ENCODE measurements around the gene TTC7B.

TTC7B gene

DNA sequence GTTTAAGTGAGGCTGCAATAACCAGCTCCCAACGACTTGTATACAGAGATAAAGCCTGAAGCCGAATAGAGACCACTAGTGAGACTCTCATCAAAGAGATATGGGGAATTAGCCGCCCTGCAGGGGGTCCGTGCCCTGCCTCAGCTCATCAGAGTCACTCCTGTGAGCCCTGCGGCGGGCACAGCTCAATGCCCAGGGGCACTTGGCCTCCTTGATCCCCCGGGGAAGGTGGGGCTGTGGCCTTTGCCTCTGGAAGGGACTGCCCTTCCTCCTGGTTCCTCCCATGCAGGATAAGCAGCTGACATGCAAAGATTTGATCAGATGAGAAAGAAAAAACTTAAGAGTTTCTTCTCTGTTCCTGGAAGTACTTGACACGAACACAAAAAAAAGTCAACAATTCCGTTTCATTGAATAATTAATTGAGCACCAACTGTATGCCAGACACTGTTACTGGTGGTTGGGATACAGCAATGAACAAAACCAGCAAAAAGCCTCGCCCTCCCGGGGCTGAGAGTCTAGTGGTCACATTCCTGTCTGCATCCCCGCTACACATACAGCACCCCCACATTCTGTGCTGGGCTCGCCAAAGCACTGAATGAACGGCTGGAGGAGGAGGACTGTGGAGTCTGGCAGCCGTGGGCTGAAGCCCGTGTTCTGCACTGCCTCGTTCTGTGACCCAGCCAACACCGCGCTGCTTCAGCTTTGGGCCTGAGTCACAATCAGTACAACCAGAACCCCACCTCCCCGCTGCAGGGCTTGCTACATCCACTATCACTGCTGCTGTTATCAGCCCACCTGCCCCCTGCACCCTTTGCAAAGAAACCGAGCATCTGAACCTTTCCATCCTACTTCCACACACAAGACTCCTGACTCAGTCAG lies 10.3 kb downstream of the TTC7B start:
- no peak for DNase-seq (ENCODE audit: low read depth in 2 of 2)

DNA sequence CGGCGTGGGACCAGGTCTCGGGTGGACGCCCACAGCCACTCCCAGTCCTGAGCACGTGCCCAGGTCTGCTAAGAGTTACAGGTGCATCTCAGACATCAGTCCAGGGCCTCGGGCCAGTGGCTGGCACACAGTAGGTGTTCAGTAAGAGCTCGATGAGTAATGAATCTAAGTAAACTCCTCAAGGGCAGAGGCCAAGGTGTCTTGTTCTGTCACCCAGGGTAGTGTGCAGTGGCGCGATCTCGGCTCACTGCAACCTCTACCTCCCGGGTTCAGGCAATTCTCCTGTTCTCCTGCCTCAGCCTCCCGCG lies 11.2 kb downstream of the TTC7B start:
- no peak for DNase-seq (ENCODE audit: low read depth in 2 of 2)

DNA sequence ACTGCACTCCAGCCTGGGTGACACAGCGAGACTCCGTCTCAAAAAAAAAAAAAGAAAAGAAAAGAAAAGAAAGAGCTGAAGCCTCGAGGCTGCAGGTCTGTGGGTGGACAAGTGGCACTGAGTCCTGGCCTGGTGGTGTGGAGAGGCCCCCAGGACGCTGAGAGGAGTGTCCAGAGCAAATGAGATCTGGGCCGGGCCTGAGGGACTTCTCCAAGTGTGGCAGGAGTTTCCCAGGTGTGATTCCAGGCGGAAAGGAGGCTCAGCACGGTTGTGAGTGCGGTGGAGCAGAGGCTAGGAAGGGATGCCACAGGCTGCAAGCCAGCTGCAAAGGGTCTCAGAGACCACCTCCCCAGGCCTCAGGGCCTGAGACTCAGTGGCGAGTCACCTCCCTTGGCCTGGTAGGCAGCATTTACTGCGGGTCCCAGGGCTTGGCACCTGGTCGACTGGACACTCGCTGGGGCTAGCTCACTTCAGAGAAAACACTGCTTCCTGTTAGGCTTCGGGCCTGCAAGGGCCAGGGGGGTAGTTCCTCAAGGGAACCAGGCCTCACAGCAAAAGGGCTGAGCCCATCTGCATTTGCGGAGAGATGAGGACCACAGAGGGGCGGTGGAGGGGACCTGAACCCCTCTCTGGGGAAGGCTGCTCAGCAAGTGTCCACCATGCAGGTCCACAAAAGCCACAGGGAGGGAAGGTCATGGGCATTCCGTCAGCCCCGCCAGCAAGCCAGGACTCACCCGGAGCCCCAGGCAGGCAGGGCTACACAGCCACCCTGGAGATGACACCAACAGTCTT lies 11.7 kb downstream of the TTC7B start:
- DNase-seq (ENCODE audit: low read depth in 2 of 2): no peak

DNA sequence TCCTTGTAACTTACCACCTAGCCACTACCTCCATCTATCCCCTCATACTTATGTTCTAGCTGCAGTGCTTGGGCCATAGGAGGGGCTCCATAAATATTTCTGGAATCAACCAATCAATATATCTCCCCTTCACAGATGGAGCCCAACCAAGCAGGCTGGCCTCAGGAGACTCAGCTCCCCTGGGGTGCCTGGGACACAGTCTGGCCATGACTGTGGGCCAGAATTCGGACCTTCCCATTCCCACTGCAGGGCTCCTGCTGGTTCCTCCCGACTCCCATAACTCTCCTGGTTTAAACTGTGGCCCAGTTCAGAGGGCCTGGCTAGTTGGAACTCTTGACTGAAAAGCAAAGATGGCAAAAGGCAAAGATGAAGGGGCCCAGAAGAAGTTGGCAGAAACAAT lies 13.0 kb downstream of the TTC7B start:
- DNase-seq (ENCODE audit: low read depth in 2 of 2): no peak

DNA sequence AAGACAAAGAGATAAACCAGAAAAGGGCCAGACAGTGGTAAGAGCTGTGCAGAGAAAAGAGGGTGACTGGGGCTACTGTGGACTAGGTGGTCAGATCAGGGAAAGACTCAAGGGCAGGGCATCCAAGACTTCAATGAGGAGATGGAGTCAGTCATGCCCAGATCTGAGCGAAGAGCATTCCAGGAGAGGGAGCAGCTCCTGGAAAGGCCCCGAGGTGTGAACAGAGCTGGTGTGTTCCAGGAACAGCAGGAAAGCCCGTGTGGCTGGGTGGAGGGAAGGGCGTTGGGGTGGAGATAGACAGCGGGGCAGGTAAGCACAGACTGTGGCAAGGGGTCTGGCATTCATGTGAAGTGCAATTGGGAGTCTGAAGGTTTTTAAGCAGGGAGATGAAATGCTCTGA lies 16.8 kb downstream of the TTC7B start:
- DNase-seq (ENCODE audit: low read depth in 2 of 2): no peak

DNA sequence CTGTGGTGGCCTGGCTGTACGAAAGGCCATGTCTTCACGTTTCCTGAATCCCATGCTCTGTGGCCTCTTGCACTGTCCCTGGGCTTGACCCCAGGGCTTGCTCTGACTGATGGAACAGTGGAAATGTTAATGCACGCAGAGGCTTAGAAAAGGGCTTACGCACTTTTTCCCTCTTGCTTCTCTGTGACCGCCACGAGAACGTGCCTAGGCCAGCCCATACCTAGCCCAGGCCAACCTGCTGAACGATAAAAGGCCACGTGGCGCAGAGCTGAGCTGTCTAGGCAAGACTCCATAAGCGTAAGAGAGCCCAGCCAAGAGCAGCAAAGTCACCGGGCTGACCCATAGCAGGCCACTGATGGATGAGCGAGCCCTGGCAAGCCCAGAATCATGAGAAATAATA lies 18.3 kb downstream of the TTC7B start:
- DNase-seq (ENCODE audit: low read depth in 2 of 2): no peak

DNA sequence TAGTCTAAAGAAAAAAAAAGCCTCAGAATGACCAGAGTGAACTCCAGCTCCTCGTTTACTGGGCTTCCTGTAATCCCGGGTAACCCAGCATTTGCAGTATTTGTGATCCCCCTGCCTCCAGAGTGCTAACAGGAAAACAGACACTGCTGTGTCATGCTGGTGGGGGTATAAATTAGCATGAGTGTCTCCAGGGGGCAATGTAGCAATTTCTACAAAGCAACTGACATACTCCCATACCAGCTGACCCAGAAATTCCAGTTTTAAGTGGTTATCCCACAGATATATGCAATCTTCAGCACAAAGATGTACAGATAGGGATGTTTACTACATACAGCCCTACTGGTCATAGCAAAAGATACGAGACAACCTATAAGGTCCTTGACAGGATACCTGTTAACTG lies 18.8 kb downstream of the TTC7B start:
- DNase-seq (ENCODE audit: low read depth in 2 of 2): no peak

DNA sequence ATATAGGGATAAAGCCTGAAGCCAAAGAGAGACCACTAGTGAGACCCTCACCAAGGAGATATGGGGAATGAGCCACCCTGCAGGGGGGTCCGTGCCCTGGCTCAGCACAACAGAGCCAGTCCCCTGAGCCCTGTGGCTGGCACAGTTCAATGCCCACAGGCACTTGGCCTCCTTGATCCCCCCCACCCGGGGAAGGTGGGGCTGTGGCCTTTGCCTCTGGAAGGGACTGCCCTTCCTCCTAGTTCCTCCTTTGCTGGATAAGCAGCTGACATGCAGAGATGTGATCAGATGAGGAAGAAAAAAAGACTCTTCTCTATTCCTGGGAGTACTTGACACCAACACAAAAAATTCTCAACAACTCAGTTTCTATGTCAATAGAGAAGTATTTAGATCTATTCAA lies 19.9 kb downstream of the TTC7B start:
- DNase-seq (ENCODE audit: low read depth in 2 of 2): no peak

DNA sequence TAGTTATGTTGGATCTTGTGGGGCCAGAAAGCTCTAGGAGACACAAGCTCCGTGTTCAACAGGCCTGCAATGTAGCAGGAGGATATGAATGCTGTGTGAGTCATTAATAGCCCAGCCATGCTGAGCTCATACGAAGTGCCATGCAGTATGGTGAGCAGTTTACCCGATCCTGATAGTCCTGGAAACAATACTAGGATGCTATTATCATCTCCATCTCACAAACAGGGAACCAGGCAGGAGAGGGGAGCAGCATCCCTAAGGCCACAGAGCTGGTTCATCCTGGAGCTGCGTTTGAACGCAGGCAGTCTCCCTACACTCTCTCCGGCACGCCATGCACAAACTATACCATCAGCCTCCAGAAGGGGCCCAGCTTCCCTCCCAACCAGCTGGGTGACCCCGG lies 20.5 kb downstream of the TTC7B start:
- DNase-seq (ENCODE audit: low read depth in 2 of 2): no peak

DNA sequence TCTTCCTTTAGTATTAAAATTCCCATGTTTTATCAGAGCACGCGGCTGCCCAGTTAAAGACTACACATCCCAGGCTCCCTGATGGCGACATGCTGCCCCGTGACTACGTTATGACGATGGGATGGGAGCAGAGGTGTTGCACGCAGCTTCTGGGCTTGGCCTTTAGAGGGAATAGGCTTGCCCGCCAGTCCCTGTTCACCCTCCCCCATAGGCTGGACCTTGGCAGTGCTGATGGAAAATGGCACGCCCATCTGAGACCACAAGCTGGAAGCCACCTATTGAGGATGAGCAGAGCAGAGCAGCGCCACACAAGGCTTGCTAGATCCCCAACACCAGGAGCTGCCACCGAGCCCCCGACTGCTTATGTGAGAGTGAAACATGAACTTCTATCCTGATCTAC lies 24.7 kb downstream of the TTC7B start:
- no peak for DNase-seq (ENCODE audit: low read depth in 2 of 2)

DNA sequence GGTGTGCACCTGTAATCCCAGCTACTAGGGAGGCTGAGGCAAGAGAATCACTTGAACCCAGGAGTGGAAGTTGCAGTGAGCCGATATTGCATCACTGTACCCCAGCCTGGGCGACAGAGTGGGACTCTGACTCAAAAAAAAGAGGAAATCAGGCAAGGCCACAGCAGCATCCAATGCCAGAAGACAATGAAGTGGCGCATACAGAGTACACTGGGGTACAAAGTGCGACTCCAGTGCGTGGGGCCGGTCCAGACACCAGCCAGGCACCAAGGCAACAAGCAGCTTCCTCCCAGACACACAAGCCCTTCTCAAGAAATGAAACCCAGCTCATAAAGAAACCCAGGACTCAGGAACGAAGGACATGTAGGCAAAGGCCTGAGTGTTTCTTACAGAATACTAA lies 28.2 kb downstream of the TTC7B start:
- DNase-seq (ENCODE audit: low read depth in 2 of 2): no peak

DNA sequence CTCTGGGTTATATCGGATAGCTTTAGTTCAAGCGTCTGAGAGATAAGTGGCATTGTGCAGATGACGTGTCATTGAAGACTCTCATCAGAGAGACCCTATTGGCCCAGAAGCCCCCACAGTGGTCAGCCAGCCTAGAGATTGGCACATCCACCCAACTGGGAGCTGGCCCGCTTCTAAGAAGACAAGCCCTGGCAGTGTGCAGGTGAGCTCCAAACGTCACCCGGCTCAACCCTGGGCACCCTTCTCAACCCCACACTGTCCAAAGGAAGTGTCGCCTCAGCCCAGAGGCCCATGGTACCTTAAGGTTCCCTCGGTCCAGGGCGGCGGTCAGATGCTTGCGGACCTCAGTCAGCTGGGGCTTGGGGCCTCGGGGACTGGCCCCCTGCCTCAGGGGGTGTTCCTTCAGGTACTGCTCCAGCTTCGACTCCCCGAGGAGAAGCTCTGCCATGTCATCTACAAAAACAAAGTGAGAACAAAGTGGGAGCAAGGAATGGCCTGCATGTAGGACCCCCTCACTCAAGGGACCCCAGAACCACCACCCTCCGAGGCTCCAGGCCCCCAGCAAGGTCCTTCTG lies 30.3 kb downstream of the TTC7B start:
- no peak for DNase-seq (ENCODE audit: low read depth in 2 of 2)

DNA sequence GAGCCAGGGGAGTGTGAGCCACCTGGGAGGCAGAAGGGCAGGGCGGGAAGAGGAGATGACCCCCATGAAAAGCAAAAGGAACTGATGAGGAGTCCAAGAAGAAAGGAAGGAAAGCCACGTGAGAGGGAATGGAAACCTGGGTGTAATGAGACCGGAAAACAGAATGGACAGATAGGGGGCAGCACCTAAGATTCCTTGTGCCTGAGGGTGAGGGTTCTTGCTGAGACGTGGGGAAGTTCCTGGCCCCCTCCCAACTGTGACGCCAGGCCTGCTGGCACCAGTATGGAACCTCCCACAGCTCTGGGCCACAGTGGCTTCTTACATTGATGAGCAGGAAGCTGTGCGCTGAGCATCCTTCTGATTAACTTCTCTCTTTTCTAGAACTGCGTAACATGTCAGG lies 30.8 kb downstream of the TTC7B start:
- DNase-seq (ENCODE audit: low read depth in 2 of 2): no peak

DNA sequence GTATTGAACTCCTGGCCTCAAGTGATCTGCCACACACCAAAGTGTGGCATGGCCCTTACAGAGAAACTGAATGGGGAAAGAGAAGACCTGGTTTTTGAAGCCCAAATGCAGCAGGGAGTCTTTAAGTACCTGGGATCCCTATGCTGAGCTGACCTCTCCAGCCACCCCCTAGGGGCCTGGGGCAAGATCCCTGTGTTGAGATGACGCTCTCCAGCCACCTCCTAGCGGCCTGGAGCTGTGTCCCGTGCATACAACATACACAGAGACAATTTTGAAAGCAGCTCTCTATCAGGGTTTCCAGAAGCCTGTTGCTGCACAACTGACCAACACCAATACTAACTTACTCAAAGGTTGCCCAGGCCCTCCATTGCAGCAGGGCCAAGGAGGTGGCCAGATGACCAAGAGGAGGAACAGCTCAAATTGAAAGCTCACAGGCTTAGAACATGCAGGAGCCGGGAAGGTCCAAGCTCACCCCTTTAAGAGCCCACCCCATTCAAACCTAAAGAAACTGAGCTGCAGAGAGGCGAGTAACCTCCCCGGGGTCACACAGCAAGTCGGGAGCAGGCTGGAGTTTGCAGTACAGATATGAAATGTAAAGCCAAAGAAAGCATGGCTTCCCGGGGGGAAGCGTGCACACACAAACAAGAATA lies 31.5 kb downstream of the TTC7B start:
- no peak for DNase-seq (ENCODE audit: low read depth in 2 of 2)

DNA sequence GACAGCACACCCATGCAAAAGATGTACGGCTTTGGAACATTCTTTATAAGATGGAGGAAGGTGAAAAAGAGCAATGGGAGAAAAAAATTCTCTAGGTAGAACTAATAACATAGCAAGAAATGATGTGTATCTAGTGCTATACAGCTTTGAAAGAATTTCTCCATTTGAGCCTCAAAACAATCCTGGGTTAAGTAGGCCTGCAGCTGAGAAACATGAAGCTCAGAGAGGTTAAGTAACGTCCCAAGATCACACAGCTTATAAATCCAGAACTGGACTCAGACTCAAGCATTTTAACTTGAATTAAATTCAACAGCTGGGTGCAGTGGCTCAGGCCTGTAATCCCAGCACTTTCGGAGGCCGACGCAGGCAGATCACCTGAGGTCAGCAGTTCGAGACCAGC lies 32.9 kb downstream of the TTC7B start:
- no peak for DNase-seq (ENCODE audit: low read depth in 2 of 2)

DNA sequence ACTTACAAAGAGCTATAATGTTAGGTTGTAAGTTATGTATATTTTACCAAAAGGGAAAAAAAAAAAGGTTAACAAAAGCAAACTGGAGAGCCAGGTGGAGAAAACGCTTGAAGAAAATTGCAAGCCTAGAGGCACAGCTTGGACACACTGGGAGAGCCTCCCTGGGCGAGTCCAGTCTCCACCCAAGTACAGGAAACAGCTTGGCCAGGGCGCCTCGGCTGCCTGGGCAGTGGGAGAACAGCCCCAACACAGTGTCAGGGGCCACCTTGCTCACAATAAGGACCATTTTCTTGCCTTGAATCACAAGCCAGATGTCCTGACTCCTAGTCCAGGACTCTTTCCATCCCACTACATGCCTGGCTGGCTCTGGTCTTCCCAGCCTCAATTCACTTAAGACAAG lies 33.3 kb downstream of the TTC7B start:
- no peak for DNase-seq (ENCODE audit: low read depth in 2 of 2)

DNA sequence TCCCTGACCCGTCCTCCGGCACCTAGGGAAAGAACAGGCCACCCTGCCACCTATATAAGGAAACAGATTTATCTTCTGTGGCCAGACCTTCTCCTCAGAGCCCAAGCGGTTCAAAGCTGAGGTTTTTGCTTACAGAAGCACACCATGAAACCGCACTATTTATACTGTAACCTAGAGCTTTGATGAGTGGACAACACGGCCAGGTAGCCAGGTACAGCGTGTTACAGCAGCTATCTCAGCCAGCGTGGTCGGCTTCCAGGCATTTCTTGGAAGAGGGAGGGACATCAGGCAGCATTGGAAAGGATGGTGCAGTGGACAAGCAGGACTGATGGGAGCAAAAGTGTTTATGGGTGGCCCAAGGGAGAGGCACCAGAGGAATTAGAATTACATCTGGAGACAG lies 34.4 kb downstream of the TTC7B start:
- no peak for DNase-seq (ENCODE audit: low read depth in 2 of 2)

DNA sequence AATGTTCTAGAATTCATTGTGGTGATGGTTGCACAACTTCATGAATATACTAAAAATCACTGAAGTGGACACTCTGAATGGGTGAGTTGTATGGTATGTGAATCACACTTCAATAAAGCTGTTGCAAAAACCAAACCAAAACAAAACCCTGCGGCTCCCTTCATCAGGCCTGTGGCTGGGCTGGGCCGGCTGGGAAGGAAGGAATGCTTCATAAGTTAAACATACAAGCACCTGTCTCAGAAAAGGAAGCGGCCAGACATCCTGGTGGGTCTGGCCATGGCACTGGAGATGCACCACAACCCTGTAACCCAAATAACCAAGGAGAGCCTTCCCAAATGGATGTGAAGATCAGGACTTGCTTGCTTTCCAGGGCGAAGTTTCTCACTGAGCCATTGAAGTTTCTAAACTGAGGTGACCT lies 34.9 kb downstream of the TTC7B start:
- DNase-seq (ENCODE audit: low read depth in 2 of 2): no peak

DNA sequence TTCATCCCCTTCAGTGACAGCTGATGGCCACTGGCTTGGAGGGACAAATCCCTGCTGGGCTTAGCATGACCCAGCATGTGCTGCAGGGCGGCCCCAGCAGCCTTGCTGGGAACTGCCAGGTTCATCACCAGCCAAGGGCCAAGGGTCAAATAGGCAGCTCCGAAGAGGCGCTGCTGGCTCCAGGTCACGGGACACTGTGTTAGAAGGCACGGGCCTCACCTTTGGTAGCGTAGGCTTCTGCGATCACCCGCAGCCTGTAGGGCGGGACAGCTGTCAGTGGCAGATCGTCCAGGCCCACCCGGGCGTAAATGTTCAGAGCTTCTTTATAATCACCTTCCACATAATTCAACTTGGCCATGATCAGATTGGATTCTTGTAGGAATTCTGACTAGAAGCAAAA lies 35.7 kb downstream of the TTC7B start:
- DNase-seq (ENCODE audit: low read depth in 2 of 2): no peak

DNA sequence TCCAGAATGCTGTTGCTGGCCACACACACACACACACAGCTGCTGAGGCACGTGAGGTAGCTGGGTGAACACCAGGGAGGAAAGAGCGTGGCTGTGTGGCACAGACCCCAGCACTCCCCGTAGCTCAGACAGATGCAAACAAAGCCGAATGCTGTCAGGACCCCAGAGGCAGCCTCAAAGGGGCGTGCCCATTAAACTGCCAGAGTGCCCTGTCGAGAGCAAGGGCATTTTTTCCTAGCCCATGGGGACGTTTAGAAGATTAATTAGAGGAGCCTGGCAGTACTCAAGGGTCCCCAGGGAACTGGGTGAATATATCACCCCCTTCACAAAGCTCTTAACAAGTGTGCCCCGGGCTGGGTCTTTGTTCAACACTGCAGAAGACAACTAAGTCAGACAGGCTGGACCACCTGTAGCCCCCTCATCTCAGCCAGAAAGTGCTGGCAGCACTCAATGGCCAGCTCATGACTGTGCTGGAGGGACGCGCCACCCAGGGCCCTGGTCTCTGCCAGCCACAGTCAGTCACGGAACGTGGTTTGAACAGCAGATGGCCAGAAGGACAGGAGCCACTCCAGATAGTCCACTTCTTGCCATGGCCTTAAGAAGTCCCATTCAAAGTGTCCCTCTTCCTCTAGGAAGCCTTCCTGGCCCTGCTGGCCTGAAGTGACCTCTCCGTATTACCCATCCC lies 37.5 kb downstream of the TTC7B start:
- no peak for DNase-seq (ENCODE audit: low read depth in 2 of 2)

DNA sequence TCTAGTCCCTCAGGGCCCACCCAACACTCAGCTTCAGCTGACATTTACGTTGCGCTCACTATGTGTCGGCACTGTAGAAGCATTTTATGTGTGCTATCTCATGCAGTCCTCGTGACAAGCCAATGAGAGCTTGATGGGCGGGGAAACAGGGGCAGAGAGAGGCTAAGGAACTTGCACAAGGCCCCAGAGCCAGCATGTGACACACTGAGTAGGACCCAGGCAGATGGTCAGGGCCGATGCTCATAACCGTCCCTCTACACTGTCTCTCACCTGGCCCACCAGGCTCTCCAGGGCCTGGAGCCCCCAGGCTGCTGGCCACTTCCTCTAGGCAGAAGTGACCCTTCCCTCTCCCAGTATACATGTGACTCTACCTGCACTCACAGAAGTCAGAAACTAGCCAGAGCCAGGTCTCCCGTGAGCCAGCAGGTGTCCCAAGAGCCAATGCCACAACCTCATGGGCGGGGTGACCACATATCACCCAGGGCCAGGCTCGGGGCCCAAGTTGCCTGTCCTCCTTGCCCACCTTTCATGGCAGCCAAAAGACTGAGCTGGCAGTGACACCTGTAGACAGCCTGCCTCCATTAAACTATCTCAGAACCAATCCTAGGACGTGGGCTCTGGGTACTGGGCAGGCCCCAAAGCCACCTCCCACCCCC lies 38.3 kb downstream of the TTC7B start:
- no peak for DNase-seq (ENCODE audit: low read depth in 2 of 2)
